A673 (cell line): ENCODE measurements around the gene CACNG8. TPM values are rescaled to one million over a fixed set of nuclear protein-coding genes. Genes with fewer than 3 reads are reported as not detected.

ENCODE experiments used
- BruUV-seq: library from RNA; stranded (reverse); fragments of 400-500 nt; replicated peaks from 2 replicates; lab custom pipeline; 2021; lab: Mats Ljungman, UMichigan
- CTCF ChIA-PET: fragments of 300-600 bp; sonication (Branson Sonifier 250); formaldehyde crosslinking; loops from one replicate; lab custom pipeline; 2022; ENCODE audit warnings: antibody characterized with exemption; lab: Charles Lee
- POLR2A ChIA-PET: fragments of 300-600 bp; sonication (Branson Sonifier 250); formaldehyde crosslinking; loops from one replicate; lab custom pipeline; 2022; ENCODE audit warnings: antibody characterized with exemption; ENCODE audit not compliant: low non-redundant PET; lab: Charles Lee
- DNase-seq: peaks from one replicate; pipeline ENCODE4 v3.0.0-alpha.2; 2015; ENCODE audit warnings: low spot score
- H3K27ac ChIP-seq: fragments of 200-600 bp; sonication (generic); 2 replicates; pipeline ENCODE4 v1.5.1; 2016; ENCODE audit warnings: mixed run types, low read depth, mild to moderate bottlenecking, mixed read lengths, antibody characterized with exemption, low read length; ENCODE audit not compliant: poor library complexity, severe bottlenecking
- H3K27me3 ChIP-seq: fragments of 200-600 bp; sonication (generic); replicated peaks from 2 replicates; pipeline ENCODE4 v1.6.1; 2017; ENCODE audit warnings: mixed run types, low read depth, mild to moderate bottlenecking, mixed read lengths, antibody characterized with exemption, low read length; ENCODE audit not compliant: insufficient read depth, poor library complexity
- H3K36me3 ChIP-seq: fragments of 200-600 bp; sonication (generic); 2 replicates; pipeline ENCODE4 v1.6.1; 2016; ENCODE audit warnings: mixed run types, mild to moderate bottlenecking, mixed read lengths, antibody characterized with exemption, low read length; ENCODE audit not compliant: insufficient read depth, poor library complexity, severe bottlenecking
- H3K4me1 ChIP-seq: fragments of 200-600 bp; sonication (generic); 2 replicates; pipeline ENCODE4 v1.6.1; 2017; ENCODE audit warnings: mixed run types, mild to moderate bottlenecking, mixed read lengths, antibody characterized with exemption, low read length; ENCODE audit not compliant: insufficient read depth, poor library complexity, severe bottlenecking
- H3K4me3 ChIP-seq: fragments of 200-600 bp; sonication (generic); 2 replicates; pipeline ENCODE4 v1.5.1; 2016; ENCODE audit warnings: low read depth, mixed run types, mild to moderate bottlenecking, mixed read lengths, low read length; ENCODE audit not compliant: poor library complexity, severe bottlenecking
- H3K9me3 ChIP-seq: fragments of 200-600 bp; sonication (generic); 2 replicates; pipeline ENCODE4 v1.6.1; 2016; ENCODE audit warnings: mixed run types, low read depth, mild to moderate bottlenecking, mixed read lengths, antibody characterized with exemption, low read length; ENCODE audit not compliant: poor library complexity, severe bottlenecking
- CTCF ChIP-seq: fragments of 300-800, 200-600 bp; sonication (generic); conservative IDR thresholded peaks from 2 replicates; pipeline ENCODE4 v1.5.1; 2017; ENCODE audit warnings: low read depth, mild to moderate bottlenecking, antibody characterized with exemption, low read length, moderate library complexity, mixed read lengths
- EZH2 ChIP-seq: fragments of 200-600 bp; sonication (generic); IDR thresholded peaks from 2 replicates; pipeline ENCODE4 v1.6.1; 2017; ENCODE audit warnings: borderline replicate concordance, low read depth, mild to moderate bottlenecking, mixed read lengths, antibody characterized with exemption, low read length; ENCODE audit not compliant: poor library complexity, severe bottlenecking
- intact Hi-C: fragments of 100-400 bp; cut with micrococcal nuclease; formaldehyde crosslinking; loops from one replicate; pipeline ENCODE4 v1.10.0; 2022; ENCODE audit not compliant: unreplicated experiment
- total RNA-seq: library from RNA; stranded (reverse); gene quantifications from 2 replicates; pipeline ENCODE4 v1.2.3, GENCODE V29; 2021

Gene CACNG8
- total RNA-seq, 1 experiment from 2014 or later: 1.3 TPM

GRCh38 chr19:53951436-53951835 lies 11.3 kb upstream of the CACNG8 start:
- H3K4me1 ChIP-seq: no peaks in the 10 kb centered on the region
- no peak for TF ChIP-seq EZH2
- no peak for TF ChIP-seq CTCF
- no TSS peak for BruUV-seq
- H3K27ac ChIP-seq: no peak overlapping the region
- H3K4me3 ChIP-seq: no peak overlapping the region
- POLR2A ChIA-PET: no interaction called here
- H3K9me3 ChIP-seq: no peaks in the 10 kb centered on the region
- DNase-seq: no peak
- CTCF ChIA-PET: no interaction called here
- intact Hi-C loops: no loop called here
- no peaks in the 10 kb centered on the region for H3K27me3 ChIP-seq
- H3K36me3 ChIP-seq: no peaks in the 10 kb centered on the region

GRCh38 chr19:53951947-53952346 lies 10.8 kb upstream of the CACNG8 start:
- Histone ChIP-seq H3K4me3 (no peak overlapping the region), H3K36me3 (no peaks in the 10 kb centered on the region), H3K27me3 (no peaks in the 10 kb centered on the region), H3K9me3 (no peaks in the 10 kb centered on the region), H3K27ac (no peak overlapping the region), H3K4me1 (no peaks in the 10 kb centered on the region)
- intact Hi-C loops: no loop called here
- no peak for DNase-seq
- TF ChIP-seq EZH2 (no peak), CTCF (no peak)
- BruUV-seq: no TSS peak
- ChIA-PET CTCF (no interaction called here), POLR2A (no interaction called here)

DNA sequence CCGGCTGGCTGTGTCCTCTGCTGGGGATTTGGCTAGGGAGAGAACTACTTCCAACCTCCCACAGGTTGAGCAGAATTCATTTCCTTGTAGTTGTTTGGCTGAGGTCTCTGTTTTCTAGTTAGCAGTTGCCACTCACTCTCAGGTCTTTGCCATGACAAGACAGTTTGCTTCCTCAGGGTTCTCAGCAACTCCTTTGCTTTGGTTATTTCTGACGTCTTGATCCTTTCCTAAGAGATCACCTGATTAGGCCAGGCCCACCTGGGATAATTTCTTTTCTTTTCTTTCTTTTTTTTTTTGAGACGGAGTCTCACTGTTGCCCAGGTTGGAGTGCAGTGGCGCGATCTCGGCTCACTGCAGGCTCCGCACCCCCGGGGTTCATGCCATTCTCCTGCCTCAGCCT lies 9.4 kb upstream of the CACNG8 start:
- Histone ChIP-seq H3K4me3 (no peak overlapping the region), H3K9me3 (no peaks in the 10 kb centered on the region), H3K27ac (no peak overlapping the region), H3K4me1 (peaks cover 9% of the 10 kb centered on the region), H3K36me3 (no peaks in the 10 kb centered on the region), H3K27me3 (no peaks in the 10 kb centered on the region)
- intact Hi-C loops: no loop called here
- no peak for DNase-seq
- ChIA-PET POLR2A (no interaction called here), CTCF (no interaction called here)
- no TSS peak for BruUV-seq
- TF ChIP-seq EZH2: no peak

DNA sequence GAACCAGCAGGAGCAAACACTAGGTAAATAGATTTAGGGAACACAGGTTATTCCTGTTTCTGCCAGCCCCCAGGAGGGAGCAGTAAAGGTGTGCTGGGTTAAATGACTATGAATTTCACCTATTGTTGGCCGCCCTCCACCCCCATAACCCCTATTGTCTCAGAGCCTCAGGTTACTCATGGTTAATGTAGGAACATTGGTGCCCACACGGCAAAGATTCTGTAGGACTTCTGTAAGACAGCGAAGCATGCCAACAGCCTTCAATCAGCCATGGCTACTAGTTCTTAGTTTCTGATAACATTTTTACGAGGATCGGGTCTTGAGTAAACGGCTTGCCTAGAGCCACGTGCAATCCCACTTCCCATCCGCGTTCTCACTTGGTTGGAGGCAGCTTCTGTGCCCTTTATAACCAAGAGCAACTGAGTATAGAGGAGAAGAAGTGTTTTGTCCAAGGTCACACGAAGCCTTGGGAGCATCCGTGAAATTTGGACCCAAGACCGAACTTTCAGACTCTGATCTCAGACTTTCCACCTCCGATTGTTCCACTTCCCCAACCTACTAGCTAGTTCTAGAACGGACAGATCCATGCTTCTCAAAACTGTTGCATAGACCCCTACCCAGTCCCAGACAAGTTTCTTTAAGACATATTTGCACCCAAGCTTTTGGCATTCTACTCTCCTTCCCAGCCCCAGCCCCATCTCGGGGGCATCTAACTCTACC lies 5.1 kb upstream of the CACNG8 start:
- Histone ChIP-seq H3K27me3 (peaks cover 13% of the 10 kb centered on the region), H3K36me3 (no peaks in the 10 kb centered on the region), H3K27ac (no peak overlapping the region), H3K4me3 (no peak overlapping the region), H3K4me1 (peaks cover 21% of the 10 kb centered on the region), H3K9me3 (no peaks in the 10 kb centered on the region)
- ChIA-PET CTCF (no interaction called here), POLR2A (no interaction called here)
- BruUV-seq: no TSS peak
- DNase-seq: no peak
- intact Hi-C loops: no loop called here
- no peak for TF ChIP-seq EZH2
- TF ChIP-seq CTCF: no peak
